Fibroblast of mammary gland (primary cell): ENCODE results near the gene WNT9A.

ENCODE experiments used
- DNase-seq: peaks from one replicate; pipeline ENCODE4 v3.0.0-alpha.2; 2010; ENCODE audit warnings: low read depth
- H3K4me3 ChIP-seq: 2 replicates; pipeline ENCODE4 v1.5.1; 2011; ENCODE audit warnings: low read depth, mild to moderate bottlenecking, low read length, moderate library complexity; ENCODE audit not compliant: control insufficient read depth
- TF ChIP-seq, protein P1 (sequence below): conservative IDR thresholded peaks from 2 replicates; pipeline ENCODE4 v1.5.1; 2011; ENCODE audit warnings: low read depth, low read length, inconsistent platforms; ENCODE audit not compliant: control insufficient read depth, insufficient read depth

Gene WNT9A

DNA sequence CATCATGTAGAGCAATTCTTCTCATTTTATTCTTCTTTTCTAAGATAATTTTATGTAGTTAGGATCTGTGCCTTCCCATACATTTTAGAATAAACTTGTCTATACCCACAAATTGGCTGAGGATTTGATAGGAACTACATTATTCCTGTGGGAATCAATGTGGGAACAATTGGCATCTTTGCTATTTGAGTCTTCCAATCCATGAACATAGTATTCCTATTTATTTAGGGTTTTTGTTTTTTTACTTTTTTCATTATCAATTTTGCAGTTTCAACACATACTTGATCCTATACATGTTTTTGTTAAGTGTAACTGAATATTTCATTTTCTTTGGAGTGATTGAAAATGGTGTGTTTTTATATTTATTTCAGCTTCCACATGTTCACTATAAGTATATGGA lies 8.1 kb upstream of the WNT9A start:
- TF ChIP-seq, protein P1, sequence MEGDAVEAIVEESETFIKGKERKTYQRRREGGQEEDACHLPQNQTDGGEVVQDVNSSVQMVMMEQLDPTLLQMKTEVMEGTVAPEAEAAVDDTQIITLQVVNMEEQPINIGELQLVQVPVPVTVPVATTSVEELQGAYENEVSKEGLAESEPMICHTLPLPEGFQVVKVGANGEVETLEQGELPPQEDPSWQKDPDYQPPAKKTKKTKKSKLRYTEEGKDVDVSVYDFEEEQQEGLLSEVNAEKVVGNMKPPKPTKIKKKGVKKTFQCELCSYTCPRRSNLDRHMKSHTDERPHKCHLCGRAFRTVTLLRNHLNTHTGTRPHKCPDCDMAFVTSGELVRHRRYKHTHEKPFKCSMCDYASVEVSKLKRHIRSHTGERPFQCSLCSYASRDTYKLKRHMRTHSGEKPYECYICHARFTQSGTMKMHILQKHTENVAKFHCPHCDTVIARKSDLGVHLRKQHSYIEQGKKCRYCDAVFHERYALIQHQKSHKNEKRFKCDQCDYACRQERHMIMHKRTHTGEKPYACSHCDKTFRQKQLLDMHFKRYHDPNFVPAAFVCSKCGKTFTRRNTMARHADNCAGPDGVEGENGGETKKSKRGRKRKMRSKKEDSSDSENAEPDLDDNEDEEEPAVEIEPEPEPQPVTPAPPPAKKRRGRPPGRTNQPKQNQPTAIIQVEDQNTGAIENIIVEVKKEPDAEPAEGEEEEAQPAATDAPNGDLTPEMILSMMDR, result no peak
- DNase-seq, result no peak
- no peak overlapping the region for H3K4me3 ChIP-seq

DNA sequence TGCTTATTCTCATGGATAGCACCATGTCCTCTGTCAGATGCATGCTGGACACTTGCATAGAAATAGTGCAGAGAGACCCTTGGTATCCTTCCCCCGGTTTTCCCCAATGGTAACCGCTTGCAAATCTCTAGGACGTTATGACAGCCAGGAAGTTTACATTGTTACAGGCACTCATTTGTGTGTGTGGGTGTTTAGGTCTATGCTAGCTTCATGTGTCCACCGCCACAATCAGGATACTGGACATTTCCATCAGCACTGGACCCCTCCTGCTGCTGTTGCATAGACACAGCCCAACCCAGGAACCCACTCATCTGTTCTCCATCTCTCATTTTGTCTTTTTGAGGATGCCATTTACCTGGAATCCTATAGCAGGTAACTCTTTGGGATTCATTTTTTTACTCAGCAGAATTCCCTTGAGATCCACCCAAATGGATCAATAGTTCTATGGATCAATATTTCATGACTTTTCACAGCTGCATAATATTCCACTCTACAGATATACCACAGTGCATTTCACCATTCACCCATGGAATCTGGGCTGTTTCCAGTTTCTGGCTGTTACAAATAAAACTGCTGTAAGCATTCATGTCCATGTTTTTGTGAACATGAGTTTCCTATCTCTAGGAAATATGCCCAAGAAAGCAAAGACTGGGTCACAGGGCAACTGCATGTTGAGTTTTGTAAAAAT lies 6.6 kb upstream of the WNT9A start:
- no peak overlapping the region for H3K4me3 ChIP-seq
- TF ChIP-seq, protein P1, result no peak
- DNase-seq, result no peak

- H3K4me3 ChIP-seq, result no peak overlapping the region
- TF ChIP-seq, protein P1, result no peak
- no peak for DNase-seq
Observed at GRCh38 chr1:227953022-227953412, 5.3 kb upstream of the WNT9A start.

- no peak for DNase-seq
- H3K4me3 ChIP-seq, result no peak overlapping the region
- TF ChIP-seq, protein P1, result no peak
Observed at GRCh38 chr1:227952374-227953021, 4.8 kb upstream of the WNT9A start.

- DNase-seq, result no peak
- no peak overlapping the region for H3K4me3 ChIP-seq
- TF ChIP-seq, protein P1, result no peak
Observed at GRCh38 chr1:227951624-227952373, 4.1 kb upstream of the WNT9A start.

DNA sequence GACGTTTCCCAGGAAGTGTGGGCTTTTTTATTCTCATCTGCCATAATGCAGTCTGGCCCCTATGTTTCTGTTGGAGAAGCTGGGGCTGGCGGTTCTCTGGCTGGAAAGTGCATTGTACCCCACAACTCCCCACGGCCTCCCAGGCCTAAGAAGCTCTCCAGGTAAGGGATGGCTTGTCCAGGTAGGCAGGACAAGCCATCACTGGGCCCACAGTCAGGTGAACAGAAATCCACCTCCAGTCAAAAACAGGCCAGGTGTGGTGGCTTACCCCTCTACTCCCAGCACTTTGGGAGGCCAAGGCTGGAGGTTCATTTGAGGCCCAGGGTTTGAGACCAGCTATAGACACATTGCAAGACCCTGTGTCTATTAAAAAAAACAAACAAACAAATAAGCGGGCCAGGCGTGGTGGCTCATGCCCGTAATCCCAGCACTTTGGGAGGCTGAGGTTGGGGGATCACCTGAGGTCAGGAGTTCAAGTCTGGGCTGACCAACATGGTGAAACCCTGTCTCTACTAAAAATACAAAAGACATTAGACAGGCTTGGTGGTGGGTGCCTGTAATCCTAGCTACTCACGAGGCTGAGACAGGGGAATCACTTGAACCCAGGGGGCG lies 3.1 kb upstream of the WNT9A start:
- no peak for DNase-seq
- no peak overlapping the region for H3K4me3 ChIP-seq
- TF ChIP-seq, protein P1, result no peak
